Fibroblast of lung (primary cell): ENCODE measurements around the gene FGF9.

Experiments
- EZH2 ChIP-seq: IDR thresholded peaks from 2 replicates; pipeline ENCODE4 v1.5.1; 2012; ENCODE audit warnings: low read length, control low read depth, mild to moderate bottlenecking; ENCODE audit errors: missing control alignments
- TF ChIP-seq, protein P1 (sequence below), 2 donors: IDR thresholded peaks in 1 of 2; conservative IDR thresholded peaks in 1 of 2; 1 replicate in 1 of 2; 2 replicates in 1 of 2; pipeline ENCODE4 v1.5.1; 2011 to 2012; ENCODE audit warnings: low read length in 2 of 2, control low read depth in 1 of 2, inconsistent platforms in 1 of 2, low read depth in 1 of 2, mild to moderate bottlenecking in 1 of 2

GRCh38 chr13:21719463-21719862 is 48.6 kb downstream of the FGF9 start:
- TF ChIP-seq, protein P1, sequence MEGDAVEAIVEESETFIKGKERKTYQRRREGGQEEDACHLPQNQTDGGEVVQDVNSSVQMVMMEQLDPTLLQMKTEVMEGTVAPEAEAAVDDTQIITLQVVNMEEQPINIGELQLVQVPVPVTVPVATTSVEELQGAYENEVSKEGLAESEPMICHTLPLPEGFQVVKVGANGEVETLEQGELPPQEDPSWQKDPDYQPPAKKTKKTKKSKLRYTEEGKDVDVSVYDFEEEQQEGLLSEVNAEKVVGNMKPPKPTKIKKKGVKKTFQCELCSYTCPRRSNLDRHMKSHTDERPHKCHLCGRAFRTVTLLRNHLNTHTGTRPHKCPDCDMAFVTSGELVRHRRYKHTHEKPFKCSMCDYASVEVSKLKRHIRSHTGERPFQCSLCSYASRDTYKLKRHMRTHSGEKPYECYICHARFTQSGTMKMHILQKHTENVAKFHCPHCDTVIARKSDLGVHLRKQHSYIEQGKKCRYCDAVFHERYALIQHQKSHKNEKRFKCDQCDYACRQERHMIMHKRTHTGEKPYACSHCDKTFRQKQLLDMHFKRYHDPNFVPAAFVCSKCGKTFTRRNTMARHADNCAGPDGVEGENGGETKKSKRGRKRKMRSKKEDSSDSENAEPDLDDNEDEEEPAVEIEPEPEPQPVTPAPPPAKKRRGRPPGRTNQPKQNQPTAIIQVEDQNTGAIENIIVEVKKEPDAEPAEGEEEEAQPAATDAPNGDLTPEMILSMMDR (conservative IDR thresholded peaks at IDR 0.05 in 1 of 2, IDR thresholded peaks at IDR 0.05 in 1 of 2; ENCODE audit: low read depth in 1 of 2, low read length in 2 of 2): no peak
- no peak for TF ChIP-seq EZH2
